GM23338 (cell line): Measurements from ENCODE around the gene PCK2. TPM values are rescaled to one million over a fixed set of nuclear protein-coding genes. Genes with fewer than 3 reads are reported as not detected.
A peak's percentile ranks its signal among the peaks of the same experiment; 100 is the strongest.

Experiments
- ATAC-seq: fragments of 200-7000 bp; cut with Tn5 transposase; 3 replicates; pipeline ENCODE4 v1.9.1; 2020
- DNase-seq: peaks from one replicate; pipeline ENCODE4 v3.0.0-alpha.2; 2015; ENCODE audit warnings: low spot score
- H2AFZ ChIP-seq: fragments of 200-600 bp; sonication (generic); 2 replicates; pipeline ENCODE4 v1.8.0; 2016; ENCODE audit warnings: antibody characterized with exemption, mild to moderate bottlenecking, moderate library complexity
- H3F3A ChIP-seq: fragments of 200-600 bp; sonication (generic); replicated peaks from 2 replicates; pipeline ENCODE4 v1.8.0; 2017; ENCODE audit warnings: antibody characterized with exemption, mixed run types, low read depth
- H3K27ac ChIP-seq: fragments of 200-600 bp; sonication (generic); 2 replicates; pipeline ENCODE4 v1.6.1; 2016; ENCODE audit warnings: low read depth
- H3K27me3 ChIP-seq: fragments of 200-600 bp; sonication (generic); 2 replicates; pipeline ENCODE4 v1.8.0; 2016; ENCODE audit warnings: mild to moderate bottlenecking, mixed run types, moderate library complexity; ENCODE audit not compliant: insufficient read depth
- H3K36me3 ChIP-seq: fragments of 200-600 bp; sonication (generic); 2 replicates; pipeline ENCODE4 v1.8.0; 2016; ENCODE audit warnings: mild to moderate bottlenecking; ENCODE audit not compliant: insufficient read depth
- H3K4me1 ChIP-seq: fragments of 200-600 bp; sonication (generic); 2 replicates; pipeline ENCODE4 v1.8.0; 2016; ENCODE audit warnings: mild to moderate bottlenecking, moderate library complexity; ENCODE audit not compliant: insufficient read depth
- H3K4me2 ChIP-seq: fragments of 200-600 bp; sonication (generic); 2 replicates; pipeline ENCODE4 v1.7.1; 2017; ENCODE audit warnings: mixed run types
- H3K4me3 ChIP-seq: fragments of 200-600 bp; sonication (generic); 2 replicates; pipeline ENCODE4 v1.6.1; 2016; ENCODE audit warnings: mixed run types
- H3K79me2 ChIP-seq: fragments of 200-600 bp; sonication (generic); replicated peaks from 2 replicates; pipeline ENCODE4 v1.8.0; 2017; ENCODE audit warnings: mild to moderate bottlenecking; ENCODE audit not compliant: insufficient read depth
- H3K9me2 ChIP-seq: fragments of 200-600 bp; sonication (generic); 2 replicates; pipeline ENCODE4 v1.8.0; 2017; ENCODE audit not compliant: insufficient read depth
- H4K20me1 ChIP-seq: fragments of 200-600 bp; sonication (generic); replicated peaks from 2 replicates; pipeline ENCODE4 v1.8.0; 2017; ENCODE audit warnings: mild to moderate bottlenecking; ENCODE audit not compliant: insufficient read depth
- H3K27ac Mint-ChIP-seq: 2 replicates; pipeline ENCODE4 v1.8.0; 2020; ENCODE audit warnings: inconsistent platforms, mild to moderate bottlenecking, moderate library complexity, mixed read lengths
- H3K27me3 Mint-ChIP-seq: 3 replicates; pipeline ENCODE4 v1.8.0; 2022; ENCODE audit warnings: low read depth, mild to moderate bottlenecking, moderate library complexity, mixed read lengths, inconsistent platforms; ENCODE audit not compliant: insufficient read depth, poor library complexity
- H3K36me3 Mint-ChIP-seq: 3 replicates; pipeline ENCODE4 v1.8.0; 2021; ENCODE audit warnings: low read depth, mild to moderate bottlenecking, inconsistent platforms, moderate library complexity, mixed read lengths
- H3K4me1 Mint-ChIP-seq: 3 replicates; pipeline ENCODE4 v1.8.0; 2020; ENCODE audit warnings: mild to moderate bottlenecking, inconsistent platforms, mixed read lengths
- H3K4me3 Mint-ChIP-seq: 3 replicates; pipeline ENCODE4 v1.8.0; 2021; ENCODE audit warnings: moderate library complexity, mild to moderate bottlenecking, inconsistent platforms, mixed read lengths
- H3K9me3 Mint-ChIP-seq: 3 replicates; pipeline ENCODE4 v1.8.0; 2020; ENCODE audit warnings: moderate library complexity, mild to moderate bottlenecking, inconsistent platforms, mixed read lengths
- CREB1 ChIP-seq: fragments of 250-450 bp; sonication (Bioruptor Pico); IDR thresholded peaks from 2 replicates; pipeline ENCODE4 v1.5.0; 2020; ENCODE audit warnings: low read depth, mild to moderate bottlenecking, moderate library complexity
- EZH2 ChIP-seq: fragments of 200-600 bp; sonication (generic); IDR thresholded peaks from one replicate; pipeline ENCODE4 v1.8.0; 2017; ENCODE audit warnings: antibody characterized with exemption, mild to moderate bottlenecking, low read depth; ENCODE audit not compliant: unreplicated experiment
- EZH2phosphoT487 ChIP-seq: fragments of 200-600 bp; sonication (generic); IDR thresholded peaks from one replicate; pipeline ENCODE4 v1.8.1; 2018; ENCODE audit warnings: antibody characterized with exemption; ENCODE audit not compliant: unreplicated experiment
- NANOG ChIP-seq: IDR thresholded peaks from 2 replicates; pipeline ENCODE4 v1.6.1; 2016; ENCODE audit warnings: antibody characterized with exemption, borderline replicate concordance
- POLR2AphosphoS5 ChIP-seq: IDR thresholded peaks from 2 replicates; pipeline ENCODE4 v1.6.1; 2016; ENCODE audit warnings: antibody characterized with exemption, low read depth
- STAT1 ChIP-seq: IDR thresholded peaks from one replicate; pipeline ENCODE4 v1.6.1; 2016; ENCODE audit warnings: antibody characterized with exemption; ENCODE audit not compliant: unreplicated experiment
- polyA plus RNA-seq: library from polyadenylated mRNA; unstranded; fragments of >200 nt; fragmentation: Nextera tagmentation; extraction: Ambion mirVana; gene quantifications from 2 replicates; pipeline ENCODE4 v1.2.1, GENCODE V29; 2016
- total RNA-seq: library from RNA; depleted of rRNA; stranded (reverse); fragments of >200 nt; shearing (Covaris generic); gene quantifications from 2 replicates; pipeline ENCODE4 v1.2.3, GENCODE V29; 2014
- TF ChIP-seq, protein P1 (sequence below): IDR thresholded peaks from one replicate; pipeline ENCODE4 v1.6.1; 2018; ENCODE audit warnings: antibody characterized with exemption; ENCODE audit not compliant: unreplicated experiment
- TF ChIP-seq, protein P2 (sequence below), 2 experiments: fragments of 200-600 bp in 1 of 2; sonication (generic) in 1 of 2; conservative IDR thresholded peaks; 2 replicates each; pipeline versions ENCODE4 v1.5.1 to v1.6.1; 2016 to 2017; ENCODE audit warnings: antibody characterized with exemption in 2 of 2, low read depth in 2 of 2, mild to moderate bottlenecking in 2 of 2, moderate library complexity in 1 of 2

Gene PCK2
- total and polyA plus RNA-seq, 2 experiments from 2014 or later, result 53.5 to 103 TPM

GRCh38 chr14:24135834-24136683 is 41.9 kb downstream of the PCK2 start, which contains the start of gene PSME1:
Gene PSME1, plus strand, starts transcription at chr14:24136194. Its CDS starts 69 bp downstream, at chr14:24136263.
- H3K4me2 ChIP-seq, result peak within 1 kb of the TSS; percentile 87
- H3K27ac Mint-ChIP-seq, result peak within 1 kb of the TSS; percentile 10; the same call in 1 of the 2 replicates
- peaks cover 24% of the 10 kb centered on the region for H3F3A ChIP-seq
- H3K4me3 ChIP-seq, result peak within 1 kb of the TSS; percentile 96
- no peaks in the 10 kb centered on the region for H3K9me3 Mint-ChIP-seq
- ATAC-seq, result peak; percentile 88
- peaks cover 26% of the 10 kb centered on the region for H3K27me3 Mint-ChIP-seq
- peaks cover 46% of the 10 kb centered on the region for H3K4me1 Mint-ChIP-seq
- H3K79me2 ChIP-seq, result peaks cover 20% of the 10 kb centered on the region
- peak within 1 kb of the TSS; percentile 79 for H3K4me3 Mint-ChIP-seq
- DNase-seq, result peak; percentile 96
- H3K27ac ChIP-seq, result peak within 1 kb of the TSS; percentile 84; the same call in 1 of the 2 replicates
- TF ChIP-seq STAT1, result no peak
- TF ChIP-seq EZH2phosphoT487, result no peak
- no peak for TF ChIP-seq EZH2
- peak; percentile 80 for TF ChIP-seq POLR2AphosphoS5
- H3K27me3 ChIP-seq, result no peaks in the 10 kb centered on the region
- H3K9me2 ChIP-seq, result no peaks in the 10 kb centered on the region
- peaks cover 22% of the 10 kb centered on the region for H3K4me1 ChIP-seq
- peaks cover 9% of the 10 kb centered on the region for H4K20me1 ChIP-seq
- peak within 1 kb of the TSS; percentile 97 for H2AFZ ChIP-seq
- H3K36me3 Mint-ChIP-seq, result peaks cover 33% of the 10 kb centered on the region
- H3K36me3 ChIP-seq, result peaks cover 14% of the 10 kb centered on the region; the same call in 1 of the 2 replicates

DNA sequence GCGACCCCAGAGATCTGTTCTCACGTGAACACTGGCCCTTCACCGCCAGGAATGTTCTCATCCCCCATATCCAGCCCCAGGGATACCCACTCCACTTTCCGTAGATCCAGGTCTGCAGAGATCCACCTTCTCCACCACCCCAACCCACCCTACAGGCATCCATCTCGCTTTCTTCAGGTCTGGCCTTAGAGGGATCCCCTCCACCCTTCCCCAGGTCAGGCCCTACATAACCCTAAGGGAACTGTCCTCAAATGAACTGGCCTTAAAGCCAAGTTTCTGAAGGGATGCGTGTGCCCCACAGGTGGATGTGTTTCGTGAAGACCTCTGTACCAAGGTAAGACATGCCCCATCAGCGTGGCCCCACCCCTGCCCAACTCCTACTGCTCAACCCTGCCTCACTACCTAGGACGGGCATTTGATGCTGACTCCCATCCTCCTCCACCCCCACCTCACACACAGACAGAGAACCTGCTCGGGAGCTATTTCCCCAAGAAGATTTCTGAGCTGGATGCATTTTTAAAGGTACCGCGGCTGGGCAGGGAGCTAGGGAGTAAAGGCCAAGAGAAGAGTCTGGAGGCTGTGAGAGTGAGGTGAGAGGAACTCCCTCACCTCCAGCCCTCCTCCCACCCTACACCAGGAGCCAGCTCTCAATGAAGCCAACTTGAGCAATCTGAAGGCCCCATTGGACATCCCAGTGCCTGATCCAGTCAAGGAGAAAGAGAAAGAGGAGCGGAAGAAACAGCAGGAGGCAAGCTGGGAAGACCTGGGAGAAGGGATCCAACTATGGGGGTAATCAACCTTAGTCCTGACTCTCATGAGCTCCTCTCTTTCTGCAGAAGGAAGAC is 42.8 kb downstream of the PCK2 start:
- Histone ChIP-seq H2AFZ (no peak overlapping the region), H3K9me2 (no peaks in the 10 kb centered on the region), H3K4me1 (peaks cover 19% of the 10 kb centered on the region), H3K27ac (no peak overlapping the region), H3K27me3 (no peaks in the 10 kb centered on the region), H3K36me3 (peaks cover 14% of the 10 kb centered on the region; the same call in 1 of the 2 replicates), H3K79me2 (peaks cover 20% of the 10 kb centered on the region), H3K4me3 (peak overlapping the region; percentile 96), H3F3A (peaks cover 25% of the 10 kb centered on the region), H3K4me2 (peak overlapping the region; percentile 87), H4K20me1 (peaks cover 9% of the 10 kb centered on the region)
- no peak for ATAC-seq
- Mint-ChIP-seq H3K4me1 (peaks cover 43% of the 10 kb centered on the region), H3K27ac (no peak overlapping the region), H3K36me3 (peaks cover 33% of the 10 kb centered on the region), H3K27me3 (peaks cover 25% of the 10 kb centered on the region), H3K9me3 (no peaks in the 10 kb centered on the region), H3K4me3 (peak overlapping the region; percentile 79)
- DNase-seq, result peak; percentile 13
- no peak for TF ChIP-seq CREB1 (CRISPR knock-in tag)
- no peak for TF ChIP-seq EZH2phosphoT487
- TF ChIP-seq, protein P1, sequence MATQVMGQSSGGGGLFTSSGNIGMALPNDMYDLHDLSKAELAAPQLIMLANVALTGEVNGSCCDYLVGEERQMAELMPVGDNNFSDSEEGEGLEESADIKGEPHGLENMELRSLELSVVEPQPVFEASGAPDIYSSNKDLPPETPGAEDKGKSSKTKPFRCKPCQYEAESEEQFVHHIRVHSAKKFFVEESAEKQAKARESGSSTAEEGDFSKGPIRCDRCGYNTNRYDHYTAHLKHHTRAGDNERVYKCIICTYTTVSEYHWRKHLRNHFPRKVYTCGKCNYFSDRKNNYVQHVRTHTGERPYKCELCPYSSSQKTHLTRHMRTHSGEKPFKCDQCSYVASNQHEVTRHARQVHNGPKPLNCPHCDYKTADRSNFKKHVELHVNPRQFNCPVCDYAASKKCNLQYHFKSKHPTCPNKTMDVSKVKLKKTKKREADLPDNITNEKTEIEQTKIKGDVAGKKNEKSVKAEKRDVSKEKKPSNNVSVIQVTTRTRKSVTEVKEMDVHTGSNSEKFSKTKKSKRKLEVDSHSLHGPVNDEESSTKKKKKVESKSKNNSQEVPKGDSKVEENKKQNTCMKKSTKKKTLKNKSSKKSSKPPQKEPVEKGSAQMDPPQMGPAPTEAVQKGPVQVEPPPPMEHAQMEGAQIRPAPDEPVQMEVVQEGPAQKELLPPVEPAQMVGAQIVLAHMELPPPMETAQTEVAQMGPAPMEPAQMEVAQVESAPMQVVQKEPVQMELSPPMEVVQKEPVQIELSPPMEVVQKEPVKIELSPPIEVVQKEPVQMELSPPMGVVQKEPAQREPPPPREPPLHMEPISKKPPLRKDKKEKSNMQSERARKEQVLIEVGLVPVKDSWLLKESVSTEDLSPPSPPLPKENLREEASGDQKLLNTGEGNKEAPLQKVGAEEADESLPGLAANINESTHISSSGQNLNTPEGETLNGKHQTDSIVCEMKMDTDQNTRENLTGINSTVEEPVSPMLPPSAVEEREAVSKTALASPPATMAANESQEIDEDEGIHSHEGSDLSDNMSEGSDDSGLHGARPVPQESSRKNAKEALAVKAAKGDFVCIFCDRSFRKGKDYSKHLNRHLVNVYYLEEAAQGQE, result no peak
- no peak for TF ChIP-seq NANOG
- TF ChIP-seq, protein P2, sequence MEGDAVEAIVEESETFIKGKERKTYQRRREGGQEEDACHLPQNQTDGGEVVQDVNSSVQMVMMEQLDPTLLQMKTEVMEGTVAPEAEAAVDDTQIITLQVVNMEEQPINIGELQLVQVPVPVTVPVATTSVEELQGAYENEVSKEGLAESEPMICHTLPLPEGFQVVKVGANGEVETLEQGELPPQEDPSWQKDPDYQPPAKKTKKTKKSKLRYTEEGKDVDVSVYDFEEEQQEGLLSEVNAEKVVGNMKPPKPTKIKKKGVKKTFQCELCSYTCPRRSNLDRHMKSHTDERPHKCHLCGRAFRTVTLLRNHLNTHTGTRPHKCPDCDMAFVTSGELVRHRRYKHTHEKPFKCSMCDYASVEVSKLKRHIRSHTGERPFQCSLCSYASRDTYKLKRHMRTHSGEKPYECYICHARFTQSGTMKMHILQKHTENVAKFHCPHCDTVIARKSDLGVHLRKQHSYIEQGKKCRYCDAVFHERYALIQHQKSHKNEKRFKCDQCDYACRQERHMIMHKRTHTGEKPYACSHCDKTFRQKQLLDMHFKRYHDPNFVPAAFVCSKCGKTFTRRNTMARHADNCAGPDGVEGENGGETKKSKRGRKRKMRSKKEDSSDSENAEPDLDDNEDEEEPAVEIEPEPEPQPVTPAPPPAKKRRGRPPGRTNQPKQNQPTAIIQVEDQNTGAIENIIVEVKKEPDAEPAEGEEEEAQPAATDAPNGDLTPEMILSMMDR (conservative IDR thresholded peaks at IDR 0.05; ENCODE audit: low read depth in 2 of 2), result no peak
